Suprapubic skin (tissue), 4 donors: Measurements from ENCODE around the gene IRF9.

ENCODE experiments used
- EP300 ChIP-seq: sonication (generic); formaldehyde crosslinking; IDR thresholded peaks from one replicate; pipeline ENCODE4 v1.6.1; 2017; ENCODE audit warnings: antibody characterized with exemption
- POLR2A ChIP-seq, 2 donors: fragments of 450-650 bp; IDR thresholded peaks; one replicate each; pipeline ENCODE4 v1.6.1; 2017; ENCODE audit warnings: antibody characterized with exemption in 2 of 2, mild to moderate bottlenecking in 2 of 2, moderate library complexity in 2 of 2
- POLR2AphosphoS5 ChIP-seq, 3 donors: sonication (generic); formaldehyde crosslinking; IDR thresholded peaks; one replicate each; pipeline ENCODE4 v1.6.1; 2017; ENCODE audit warnings: antibody characterized with exemption in 3 of 3
- TF ChIP-seq, protein P1 (sequence below), 2 donors: fragments of 200-600 bp in 1 of 2; fragments of 450-650 bp in 1 of 2; sonication (generic) in 1 of 2; IDR thresholded peaks; one replicate each; pipeline ENCODE4 v1.5.1; 2016 to 2019; ENCODE audit warnings: antibody characterized with exemption in 2 of 2, mild to moderate bottlenecking in 1 of 2, moderate library complexity in 1 of 2

DNA sequence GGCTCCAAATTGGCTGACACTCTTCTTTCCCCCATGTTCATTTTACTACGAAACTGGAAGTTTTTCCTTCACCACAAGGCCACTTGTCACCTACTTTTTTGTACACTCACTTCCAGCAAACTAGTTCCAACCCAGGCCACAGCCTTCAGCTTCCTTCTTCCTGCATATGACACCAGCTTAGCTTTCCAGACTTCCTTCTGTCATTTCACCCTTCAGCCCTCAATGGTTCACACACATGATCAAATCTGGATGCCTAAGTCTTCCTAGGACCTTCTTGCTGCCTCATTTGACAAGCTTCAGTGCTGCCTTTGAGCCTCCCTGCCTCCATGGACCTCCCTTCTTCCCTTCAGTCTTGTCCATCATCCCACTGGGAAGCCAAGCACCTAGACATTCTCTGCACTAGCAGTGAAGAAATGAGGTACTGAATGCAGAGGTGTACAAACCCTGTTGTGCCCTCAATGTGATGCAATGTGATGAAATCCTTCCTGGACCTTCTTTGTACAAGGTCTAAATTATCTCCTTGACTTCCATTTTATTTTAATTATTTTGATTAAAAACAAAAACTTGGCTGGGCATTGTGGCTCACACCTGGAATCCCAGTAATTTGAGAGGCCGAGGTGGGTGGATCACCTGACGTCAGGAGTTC is 6.5 kb downstream of the IRF9 start:
- no peak for TF ChIP-seq POLR2A (IDR thresholded peaks at IDR 0.05)
- TF ChIP-seq, protein P1, sequence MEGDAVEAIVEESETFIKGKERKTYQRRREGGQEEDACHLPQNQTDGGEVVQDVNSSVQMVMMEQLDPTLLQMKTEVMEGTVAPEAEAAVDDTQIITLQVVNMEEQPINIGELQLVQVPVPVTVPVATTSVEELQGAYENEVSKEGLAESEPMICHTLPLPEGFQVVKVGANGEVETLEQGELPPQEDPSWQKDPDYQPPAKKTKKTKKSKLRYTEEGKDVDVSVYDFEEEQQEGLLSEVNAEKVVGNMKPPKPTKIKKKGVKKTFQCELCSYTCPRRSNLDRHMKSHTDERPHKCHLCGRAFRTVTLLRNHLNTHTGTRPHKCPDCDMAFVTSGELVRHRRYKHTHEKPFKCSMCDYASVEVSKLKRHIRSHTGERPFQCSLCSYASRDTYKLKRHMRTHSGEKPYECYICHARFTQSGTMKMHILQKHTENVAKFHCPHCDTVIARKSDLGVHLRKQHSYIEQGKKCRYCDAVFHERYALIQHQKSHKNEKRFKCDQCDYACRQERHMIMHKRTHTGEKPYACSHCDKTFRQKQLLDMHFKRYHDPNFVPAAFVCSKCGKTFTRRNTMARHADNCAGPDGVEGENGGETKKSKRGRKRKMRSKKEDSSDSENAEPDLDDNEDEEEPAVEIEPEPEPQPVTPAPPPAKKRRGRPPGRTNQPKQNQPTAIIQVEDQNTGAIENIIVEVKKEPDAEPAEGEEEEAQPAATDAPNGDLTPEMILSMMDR (IDR thresholded peaks at IDR 0.05): no peak
- no peak for TF ChIP-seq POLR2AphosphoS5 (IDR thresholded peaks at IDR 0.05)
- TF ChIP-seq EP300: no peak
